Activated CD4-positive, alpha-beta T cell treated with anti-CD3 and anti-CD28 coated beads, Interleukin-2, amount 50 U/mL, for 4 hours (primary cell): ENCODE measurements around the gene CC2D1A.

Source experiments
- DNase-seq, 2 experiments: peaks; one replicate each; pipeline ENCODE4 v3.0.0-alpha.2; 2020

CC2D1A gene

GRCh38 chr19:13938301-13939064, 32.5 kb downstream of the CC2D1A start, which contains the start of gene PODNL1:
Gene PODNL1 (minus strand): TSS chr19:13938417. CDS start chr19:13938181, 236 bp downstream.
- DNase-seq: no peak

DNA sequence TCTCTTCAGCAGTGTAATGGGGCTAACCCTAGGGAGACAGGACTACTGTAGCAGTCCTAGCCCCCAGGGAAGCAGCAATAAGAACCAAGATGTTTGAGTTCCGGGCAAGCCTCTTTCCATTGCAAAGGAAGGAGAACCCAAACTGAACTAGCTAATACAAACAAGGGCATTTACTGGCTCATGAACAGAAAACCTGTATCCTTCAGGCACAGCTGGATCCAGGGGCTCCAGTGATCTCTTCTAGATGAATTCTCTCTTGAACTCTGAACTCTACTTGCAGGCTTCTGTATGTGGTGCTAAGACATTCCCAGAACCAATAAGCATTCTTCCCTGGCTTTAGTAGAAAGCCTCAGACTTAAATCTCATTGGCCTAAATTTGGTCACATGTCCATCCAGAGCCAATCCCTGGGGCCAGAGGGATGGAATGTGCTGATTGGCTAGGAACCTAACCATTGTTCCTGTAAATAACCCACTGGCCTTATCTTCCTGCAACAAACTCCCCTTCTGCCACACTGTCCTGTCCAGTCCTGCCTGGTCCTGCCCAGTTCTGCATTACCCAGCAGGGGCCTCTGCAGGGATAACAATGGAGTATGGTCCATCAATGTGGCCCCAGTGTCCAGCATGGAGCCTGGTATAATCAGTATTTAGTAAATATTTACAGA, 36.2 kb downstream of the CC2D1A start:
- DNase-seq: no peak

GRCh38 chr19:13946414-13946813, 40.4 kb downstream of the CC2D1A start:
- DNase-seq: no peak

- no peak for DNase-seq
Measured at GRCh38 chr19:13951043-13951442, 45.0 kb downstream of the CC2D1A start.

DNA sequence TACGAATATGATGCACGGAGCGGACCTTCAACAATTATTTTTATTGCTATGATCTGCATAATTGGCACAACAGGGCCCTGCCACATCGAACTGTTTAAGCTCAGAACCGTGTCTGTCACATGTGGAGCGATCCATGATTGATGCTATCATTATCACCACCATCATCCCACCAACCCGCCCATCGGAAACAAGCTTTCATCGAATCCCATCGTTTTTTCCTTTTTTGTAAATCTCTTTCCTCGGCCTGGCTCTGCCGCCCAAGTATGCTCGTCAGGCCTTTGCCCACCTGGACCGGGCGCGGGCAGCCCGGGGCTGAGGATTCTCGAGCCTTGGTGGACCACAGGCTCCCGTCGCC, 45.8 kb downstream of the CC2D1A start:
- no peak for DNase-seq

- DNase-seq: peak; percentile 98 to 99
Measured at GRCh38 chr19:13952154-13952930, 46.3 kb downstream of the CC2D1A start, which contains the start of gene DCAF15. Gene DCAF15 (plus strand): TSS chr19:13952509. CDS start chr19:13952513, 4 bp downstream.

DNA sequence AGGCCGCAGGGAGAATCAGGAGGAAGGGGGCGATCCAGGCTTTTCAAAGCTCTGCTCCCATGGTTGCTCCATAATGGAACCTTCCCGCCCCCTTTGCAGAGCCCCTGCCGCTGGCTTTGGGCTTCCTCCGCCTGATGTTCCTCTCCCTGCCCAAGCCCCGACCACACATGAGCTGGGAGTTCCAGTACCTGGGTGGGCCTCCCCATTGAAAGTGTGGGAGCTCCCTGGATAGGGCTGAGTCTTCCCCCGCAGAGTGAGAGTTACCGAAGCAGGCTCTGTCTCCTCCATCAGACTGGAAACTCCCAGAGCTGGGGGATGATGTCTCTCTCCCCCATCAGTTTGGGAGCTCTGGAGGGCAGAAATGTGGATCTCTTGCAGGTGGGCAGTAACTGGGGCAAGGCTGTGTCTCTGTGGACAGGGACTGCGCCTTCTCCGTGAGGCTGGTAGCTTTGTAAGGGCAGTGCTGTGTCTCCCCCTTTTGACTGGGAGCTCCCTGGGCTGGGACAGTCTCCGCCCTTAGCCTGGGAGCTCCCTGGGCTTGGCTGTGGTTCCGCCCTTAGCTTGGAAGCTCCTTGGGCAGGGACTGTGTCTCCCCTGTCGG, 47.0 kb downstream of the CC2D1A start:
- no peak for DNase-seq

DNA sequence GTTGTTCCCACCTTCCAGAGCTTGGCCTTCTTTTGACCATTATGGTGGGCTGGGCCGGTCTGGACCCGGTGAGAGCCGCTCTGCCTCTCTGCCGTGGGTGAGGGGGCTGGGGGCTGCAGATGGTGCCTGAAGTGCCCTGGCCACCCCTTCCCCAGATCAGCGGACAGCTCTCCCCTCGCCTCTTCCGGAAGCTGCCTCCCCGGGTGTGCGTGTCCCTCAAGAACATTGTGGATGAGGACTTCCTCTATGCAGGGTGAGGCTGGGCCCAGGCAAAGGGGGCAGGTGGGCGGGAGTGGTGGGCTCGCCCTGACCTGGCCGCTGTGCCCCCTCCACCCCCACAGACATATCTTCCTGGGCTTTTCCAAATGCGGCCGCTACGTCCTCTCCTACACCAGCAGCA, 48.2 kb downstream of the CC2D1A start:
- no peak for DNase-seq

- DNase-seq: no peak
Measured at GRCh38 chr19:13955662-13956364, 49.8 kb downstream of the CC2D1A start.

DNA sequence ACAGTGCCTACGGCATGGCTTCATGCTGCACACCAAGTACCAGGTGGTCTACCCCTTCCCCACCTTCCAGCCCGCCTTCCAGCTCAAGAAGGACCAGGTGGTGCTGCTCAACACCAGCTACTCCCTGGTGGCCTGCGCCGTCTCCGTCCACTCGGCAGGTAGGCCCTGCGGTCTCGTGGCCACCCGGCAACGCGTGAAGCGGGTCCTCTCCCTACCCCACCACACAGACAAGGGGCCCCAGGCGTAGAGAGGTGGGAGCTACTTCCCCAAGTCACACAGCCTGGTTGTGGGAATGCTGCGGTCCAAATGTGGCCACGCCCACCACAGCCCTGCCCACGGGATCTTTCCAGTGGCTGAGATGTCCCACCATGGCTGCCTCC, 50.4 kb downstream of the CC2D1A start:
- DNase-seq: no peak

- DNase-seq: no peak
Measured at GRCh38 chr19:13957051-13957450, 51.0 kb downstream of the CC2D1A start.

- no peak for DNase-seq
Measured at GRCh38 chr19:13958043-13958442, 52.0 kb downstream of the CC2D1A start.

GRCh38 chr19:13959141-13959961, 53.4 kb downstream of the CC2D1A start:
- no peak for DNase-seq

- no peak for DNase-seq
Measured at GRCh38 chr19:13959962-13960862, 54.2 kb downstream of the CC2D1A start.

GRCh38 chr19:13960863-13961784, 55.1 kb downstream of the CC2D1A start:
- no peak for DNase-seq

- DNase-seq: no peak
Measured at GRCh38 chr19:13961826-13962698, 56.1 kb downstream of the CC2D1A start.

DNA sequence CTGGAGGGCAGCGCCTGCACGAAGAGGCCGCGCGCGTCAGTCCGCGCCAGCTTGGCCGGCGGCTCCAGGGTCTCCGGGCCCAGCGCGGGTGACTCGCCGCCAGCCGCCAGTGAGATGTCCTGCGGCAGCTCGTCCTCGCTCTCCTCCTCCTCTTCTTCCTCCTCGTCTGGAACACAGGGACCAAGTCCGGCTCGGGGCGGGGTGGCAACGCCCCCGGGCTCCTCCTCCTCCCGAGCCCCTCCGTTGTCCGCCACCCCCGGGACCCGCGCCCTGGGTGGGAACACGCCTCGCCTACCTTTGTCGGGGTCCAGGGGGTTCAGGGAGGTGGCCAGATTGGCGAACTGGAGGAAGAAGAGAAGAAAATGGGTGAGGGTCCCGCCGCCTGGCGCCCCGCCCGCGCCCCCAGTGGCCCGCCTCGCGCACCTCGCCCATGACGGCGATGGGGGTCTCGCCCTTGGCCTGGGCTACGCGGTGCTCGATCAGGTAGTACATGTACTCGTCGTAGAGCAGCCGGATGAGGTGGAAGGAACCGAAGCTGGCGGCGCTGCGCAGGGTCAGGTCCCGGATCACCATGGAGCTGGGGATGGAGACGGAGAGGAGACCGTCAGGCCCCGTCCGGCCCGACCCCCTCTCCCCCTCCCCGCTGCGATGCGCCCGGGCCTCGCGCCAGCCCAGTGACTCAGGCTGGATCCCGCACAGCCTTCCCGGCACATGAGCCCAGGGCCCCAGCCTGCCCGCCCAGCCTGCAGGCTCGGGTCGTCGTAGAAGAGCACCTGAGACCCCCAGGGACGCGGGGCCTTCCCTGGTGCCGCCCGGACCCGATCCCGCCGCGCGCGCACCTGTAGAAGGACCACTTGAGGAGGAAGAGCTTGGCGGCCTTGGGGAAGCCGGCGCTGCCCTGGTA, 57.0 kb downstream of the CC2D1A start:
- DNase-seq: no peak
